Fibroblast of the conjunctiva (primary cell): ENCODE data around the gene SF3B3.
"Not testable (repeated sequence)": the region's sequence is repeated elsewhere in the genome, so short reads cannot be mapped to it uniquely, and the experiment has no call there.

Source experiments
- DNase-seq: peaks from one replicate; pipeline ENCODE4 v3.0.0-alpha.2; 2010; ENCODE audit warnings: low read depth

The SF3B3 gene

DNA sequence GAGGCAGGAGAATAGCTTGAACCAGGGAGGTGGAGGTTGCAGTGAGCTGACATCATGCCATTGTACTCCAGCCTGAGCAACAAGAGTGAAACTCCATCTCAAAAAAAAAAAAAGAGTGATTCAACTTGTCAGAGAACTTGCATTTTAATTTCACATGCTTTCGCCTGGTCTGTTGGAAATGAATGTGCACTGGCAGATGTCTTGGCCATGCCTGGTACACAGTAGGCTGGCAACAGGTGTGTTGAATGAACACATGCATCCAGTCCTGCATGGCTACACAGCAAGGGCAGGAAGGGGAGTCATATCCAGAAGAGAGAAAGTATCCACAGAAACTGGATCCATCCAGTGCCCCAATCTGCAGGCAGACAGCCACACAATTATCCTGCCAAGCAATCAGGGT lies 11.8 kb upstream of the SF3B3 start:
- no peak for DNase-seq

DNA sequence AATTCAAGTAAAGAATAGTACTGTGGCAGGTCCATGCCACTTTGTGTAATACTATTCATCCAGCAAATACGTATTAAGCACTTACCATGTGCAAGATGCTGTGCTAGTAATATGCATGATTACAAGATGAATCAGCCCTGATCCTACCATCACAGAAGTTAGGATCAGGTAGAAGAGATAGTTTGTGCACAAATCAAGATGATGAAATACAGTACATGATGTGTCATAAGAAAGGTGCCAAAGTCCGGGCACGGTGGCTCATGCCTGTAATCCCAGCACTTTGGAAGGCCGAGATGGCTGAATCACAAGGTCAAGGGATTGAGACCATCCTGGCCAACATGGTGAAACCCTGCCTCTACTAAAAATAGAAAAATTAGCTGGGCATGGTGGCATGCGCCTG lies 11.2 kb upstream of the SF3B3 start:
- no peak for DNase-seq

DNA sequence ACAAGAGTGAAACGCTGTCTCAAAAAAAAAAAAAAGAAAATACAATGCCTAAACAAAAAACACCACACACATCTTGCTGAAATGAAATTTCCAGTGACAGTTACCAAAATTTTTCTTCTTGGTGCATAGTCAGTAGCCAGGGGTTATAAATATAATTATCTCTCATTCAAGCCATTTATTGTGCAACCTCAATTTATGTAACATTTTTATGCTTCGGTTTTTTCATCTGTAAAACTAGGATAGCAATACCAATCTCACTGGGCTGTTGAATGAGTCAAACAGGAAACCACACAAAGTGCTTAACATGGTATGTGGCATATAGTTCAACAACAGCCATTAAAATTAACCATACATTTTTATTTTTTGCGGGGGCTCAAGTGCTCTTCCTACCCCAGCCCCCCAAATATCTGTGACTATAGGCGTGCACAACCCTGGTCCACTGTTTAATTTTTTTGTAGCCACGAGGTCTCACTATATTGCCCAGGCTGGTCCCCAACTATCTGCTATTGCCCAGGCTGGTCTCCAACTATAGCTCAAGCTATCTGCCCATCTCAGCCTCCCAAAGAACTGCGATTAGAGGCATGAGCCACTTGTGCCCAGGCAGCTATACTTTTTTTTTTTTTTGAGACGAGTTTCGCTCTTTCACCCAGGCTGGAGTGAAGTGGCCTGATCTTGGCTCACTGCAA lies 2.9 kb upstream of the SF3B3 start:
- no peak for DNase-seq

DNA sequence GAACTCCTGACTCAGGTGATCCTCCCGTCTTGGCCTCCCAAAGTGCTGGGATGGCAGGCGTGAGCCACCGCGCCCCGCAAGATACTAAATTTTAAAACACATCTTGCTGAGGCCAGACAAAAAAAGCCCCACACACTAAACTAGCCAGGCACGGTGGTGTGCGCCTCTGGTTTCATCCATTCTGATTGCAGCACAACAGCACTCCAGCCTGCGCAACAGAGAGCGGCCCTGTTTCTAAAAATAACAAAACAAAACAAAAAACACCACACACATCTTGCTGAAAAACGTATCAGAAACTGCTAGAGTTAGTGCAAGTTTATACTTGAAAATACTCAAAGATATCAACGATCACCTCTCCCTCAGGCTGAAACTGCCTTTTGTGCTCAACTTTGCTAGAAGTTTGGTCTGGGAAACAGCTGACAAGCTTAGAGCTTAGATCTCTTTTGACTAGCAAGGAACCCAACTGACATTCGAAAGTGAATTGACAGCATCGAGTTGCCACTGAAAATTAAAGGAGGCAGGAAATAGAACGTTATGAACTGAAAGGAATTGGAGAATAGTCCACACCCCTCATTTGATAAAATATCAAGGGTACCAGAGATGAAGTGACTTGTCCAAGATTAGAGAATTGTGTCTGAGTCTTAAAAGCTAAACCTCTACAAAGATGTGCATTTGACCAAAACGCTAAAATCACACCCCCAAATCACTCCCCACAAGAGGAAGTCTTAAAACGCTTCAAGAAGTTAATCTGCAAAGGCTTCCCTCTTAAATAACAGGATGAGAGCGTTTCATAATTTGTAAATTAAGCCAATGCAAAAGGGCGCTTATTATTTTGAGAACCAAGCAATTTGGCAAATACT lies 1.2 kb upstream of the SF3B3 start:
- no peak for DNase-seq

DNA sequence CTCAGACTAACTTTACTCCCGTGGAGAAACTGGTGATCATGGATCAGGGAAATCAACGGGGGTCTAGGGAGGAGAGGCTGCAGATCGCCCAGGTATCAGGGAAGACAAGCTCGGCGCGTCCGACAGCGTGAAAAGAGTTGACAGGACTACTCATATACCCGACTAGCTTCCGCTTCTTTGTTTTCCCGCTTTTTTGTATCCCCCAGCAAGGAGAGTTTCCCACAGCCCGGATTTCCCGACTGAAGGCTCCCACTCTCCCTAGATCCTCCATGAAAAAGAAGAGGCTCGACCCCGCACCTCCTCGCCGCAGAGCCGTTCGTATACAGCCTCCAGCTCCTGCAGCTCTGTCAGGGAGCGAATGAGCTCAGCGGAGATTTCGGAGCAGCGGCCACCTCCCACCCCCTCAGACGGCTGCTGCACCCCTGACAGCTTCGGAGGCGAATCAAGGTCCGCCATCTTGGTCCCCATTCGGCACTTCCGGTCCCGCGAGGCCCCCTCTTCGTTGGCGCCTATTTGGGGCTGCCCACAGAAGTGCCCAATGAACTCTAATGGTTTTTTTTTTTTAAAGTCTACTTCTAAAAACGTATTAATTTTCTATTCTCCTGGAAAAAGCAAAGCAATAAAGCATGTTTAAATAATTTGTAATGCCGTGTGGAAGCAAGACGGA lies 407 bp upstream of the SF3B3 start, which contains the start of gene COG4:
COG4 (minus strand) TSS at position 479 of the 667 bp plus-strand sequence; CDS start at position 468, 11 bp downstream.
- DNase-seq, result peak; percentile 57

DNA sequence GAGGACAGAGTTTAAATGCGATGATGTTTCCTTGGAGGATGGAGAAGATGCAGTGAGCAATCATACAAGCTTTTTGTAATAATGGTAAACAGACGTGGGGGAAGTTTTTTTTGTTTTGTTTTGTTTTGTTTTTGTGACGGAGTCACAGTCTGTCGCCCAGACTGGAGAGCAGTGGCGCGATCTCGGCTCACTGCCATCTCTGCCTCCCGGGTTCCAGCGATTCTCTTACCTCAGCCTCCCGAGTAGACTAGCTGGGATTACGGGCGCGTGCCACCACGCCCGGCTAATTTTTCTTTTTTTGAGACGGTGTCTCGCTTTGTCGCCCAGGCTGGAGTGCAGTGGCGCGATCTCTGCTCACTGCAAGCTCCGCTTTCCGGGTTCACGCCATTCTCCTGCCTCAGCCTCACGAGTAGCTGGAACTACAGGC lies 796 bp downstream of the SF3B3 start:
- not testable (repeated sequence) for DNase-seq

DNA sequence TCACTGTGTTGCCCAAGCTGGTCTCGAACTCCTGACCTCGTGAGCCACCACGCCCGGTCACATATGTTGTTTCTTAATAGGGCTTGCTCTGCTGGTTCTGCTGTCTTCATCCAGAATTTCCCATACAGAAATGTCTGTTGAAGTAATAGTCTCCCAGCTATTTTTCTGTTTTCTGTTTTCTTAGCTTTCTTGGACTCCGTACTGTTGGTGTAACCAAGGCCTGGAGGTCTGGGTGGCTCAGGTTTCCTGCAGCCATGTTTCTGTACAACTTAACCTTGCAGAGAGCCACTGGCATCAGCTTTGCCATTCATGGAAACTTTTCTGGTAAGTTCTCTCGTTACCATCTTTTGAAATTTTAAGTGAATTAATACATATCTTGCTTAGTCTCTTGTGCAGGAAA lies 2.8 kb downstream of the SF3B3 start:
- DNase-seq, result no peak

DNA sequence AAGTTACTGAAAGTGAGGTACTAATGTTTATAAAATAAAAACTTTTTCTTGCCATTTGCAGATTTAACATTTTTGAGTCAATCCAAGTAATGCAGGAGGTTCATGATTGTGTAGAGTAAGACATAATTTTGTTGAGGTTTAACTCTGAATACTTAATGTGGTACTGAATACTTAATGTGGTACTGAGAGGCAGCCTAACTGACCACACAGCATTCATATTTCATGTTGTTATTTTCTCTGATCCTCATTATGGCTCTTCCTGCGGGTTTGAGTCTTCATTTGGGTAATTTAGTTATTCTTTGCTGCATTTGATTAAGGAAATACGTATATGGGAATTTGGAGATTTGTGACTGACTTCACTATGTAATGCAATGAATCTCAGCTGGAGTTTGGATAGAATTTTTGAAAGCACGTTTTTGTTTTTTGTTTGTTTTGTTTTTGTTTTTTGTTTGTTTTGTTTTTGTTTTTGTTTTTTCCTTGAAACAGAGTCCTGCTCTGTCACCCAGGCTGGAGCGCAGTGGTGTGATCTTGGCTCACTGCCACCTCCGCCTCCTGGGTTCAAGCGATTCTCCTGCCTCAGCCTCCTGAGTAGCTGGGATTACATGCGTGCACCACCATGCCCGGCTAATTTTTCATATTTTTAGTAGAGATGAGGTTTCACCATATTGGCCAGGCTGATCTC lies 3.8 kb downstream of the SF3B3 start:
- no peak for DNase-seq

DNA sequence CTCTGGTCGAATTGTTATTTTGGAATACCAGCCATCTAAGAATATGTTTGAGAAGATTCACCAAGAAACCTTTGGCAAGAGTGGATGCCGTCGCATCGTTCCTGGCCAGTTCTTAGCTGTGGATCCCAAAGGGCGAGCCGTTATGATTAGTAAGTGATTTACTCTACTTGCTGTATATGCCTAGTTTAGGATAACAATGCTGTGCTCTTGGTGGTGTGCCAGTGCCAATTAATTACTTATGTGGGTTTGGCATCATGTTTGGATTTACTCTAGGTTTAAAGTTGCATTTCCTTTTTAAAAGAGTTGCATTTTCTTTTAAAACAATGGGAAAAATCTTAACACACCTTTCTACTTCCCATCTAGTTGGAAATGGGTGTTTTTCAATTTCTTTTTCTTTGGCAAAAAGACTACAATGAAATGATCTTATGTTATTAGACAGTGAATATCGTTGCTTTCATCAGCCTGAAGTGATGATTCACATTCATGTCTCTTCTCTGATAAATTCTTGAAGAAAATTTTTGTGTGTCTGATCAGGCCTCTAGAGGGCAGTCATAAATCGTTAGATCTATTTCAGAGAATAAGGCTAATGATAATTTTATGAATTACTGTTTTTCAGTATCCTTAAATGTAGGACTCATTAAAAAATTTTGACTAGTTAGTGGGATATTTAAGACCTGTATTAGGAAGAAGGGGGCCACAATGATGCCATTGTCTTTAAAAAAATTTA lies 5.6 kb downstream of the SF3B3 start:
- DNase-seq, result peak; percentile 49

DNA sequence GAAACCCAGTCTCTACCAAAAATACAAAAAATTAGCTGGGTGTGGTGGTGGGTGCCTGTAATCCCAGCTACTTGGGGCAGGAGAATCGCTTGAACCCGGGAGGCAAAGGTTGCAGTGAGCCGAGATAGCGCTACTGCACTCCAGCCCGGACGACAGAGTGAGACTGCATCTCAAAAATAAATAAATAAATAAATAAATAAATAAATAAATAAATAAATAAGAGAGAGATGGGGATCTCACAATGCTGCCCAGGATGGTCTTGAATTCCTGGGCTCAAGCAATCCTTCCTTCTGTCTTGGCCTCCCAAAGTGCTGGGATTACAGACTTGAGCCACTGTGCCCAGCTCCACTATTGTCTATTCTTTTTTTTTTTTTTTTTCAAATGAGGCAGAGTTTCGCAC lies 6.3 kb downstream of the SF3B3 start:
- DNase-seq, result not testable (repeated sequence)

DNA sequence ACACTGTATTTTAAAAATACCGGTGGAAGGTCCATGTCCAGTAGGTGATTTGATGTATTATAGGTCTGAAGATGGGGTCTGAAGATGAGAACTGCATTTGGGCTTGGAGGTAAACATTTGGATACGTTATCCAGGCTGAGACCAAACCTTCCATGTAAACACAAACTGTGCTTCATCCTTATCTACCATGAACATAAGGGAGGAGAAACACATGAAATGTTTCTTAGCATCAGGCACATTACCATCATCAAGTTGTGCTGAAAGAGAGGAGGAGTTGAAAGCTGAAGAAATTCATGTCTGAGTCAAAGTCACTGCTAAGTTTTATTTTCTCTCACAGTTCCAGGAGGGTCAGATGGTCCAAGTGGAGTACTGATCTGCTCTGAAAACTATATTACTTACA lies 11.4 kb downstream of the SF3B3 start:
- no peak for DNase-seq

DNA sequence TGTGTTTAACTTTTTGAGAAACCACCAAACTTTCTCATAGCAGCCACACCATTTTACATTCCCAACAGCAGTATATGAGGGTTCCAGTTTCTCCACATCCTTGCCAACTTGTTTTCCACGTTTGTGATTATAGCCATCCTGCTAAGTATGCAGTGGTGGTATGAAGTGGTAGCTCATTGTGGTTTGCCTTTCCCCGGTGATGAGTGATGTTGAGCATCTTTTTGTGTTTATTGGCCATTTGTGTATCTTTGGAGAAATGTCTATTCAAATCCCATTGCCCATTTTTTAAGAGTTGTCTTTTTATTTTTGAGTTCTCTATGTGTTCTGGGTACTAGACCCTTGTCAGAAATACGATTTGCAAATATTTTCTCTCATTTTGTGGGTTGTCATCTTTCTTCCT lies 17.4 kb downstream of the SF3B3 start:
- DNase-seq, result no peak

DNA sequence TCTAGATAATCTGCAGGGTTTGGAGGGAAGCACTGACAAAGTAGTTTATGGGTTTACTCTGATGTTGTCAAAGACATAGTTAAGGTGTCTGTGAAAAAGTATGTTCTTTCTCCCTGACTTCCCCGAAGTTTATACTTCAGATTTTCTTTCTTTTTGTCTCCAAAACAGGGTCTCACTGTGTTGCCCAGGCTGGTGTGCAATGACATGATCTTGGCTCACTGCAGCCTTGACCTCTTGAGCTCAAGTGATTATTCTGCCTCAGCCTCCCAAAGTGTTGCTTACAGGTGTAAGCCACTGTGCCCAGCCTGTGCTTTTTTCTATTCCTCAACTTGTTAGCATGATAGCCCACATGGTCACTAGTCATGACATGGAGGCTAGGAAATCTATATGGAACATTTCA lies 20.9 kb downstream of the SF3B3 start:
- DNase-seq, result no peak

DNA sequence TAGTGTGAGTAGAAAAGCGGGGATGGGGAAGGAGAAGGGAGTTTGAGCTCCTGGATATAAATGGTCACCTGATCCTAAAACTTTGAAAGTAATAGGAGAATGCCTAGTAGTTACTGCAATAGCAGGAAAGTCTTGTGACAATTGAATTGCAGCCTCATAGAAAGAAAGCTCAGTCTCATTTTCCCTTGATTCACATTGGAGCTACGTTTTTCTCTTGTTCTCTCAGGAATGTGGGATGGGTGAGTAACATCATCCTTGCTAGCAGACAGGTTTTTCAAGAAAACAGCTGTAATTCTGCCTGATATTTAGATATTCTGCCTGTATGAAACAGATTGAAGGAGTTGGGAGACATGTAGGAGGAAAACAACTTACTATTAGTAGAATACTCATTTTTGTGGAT lies 25.3 kb downstream of the SF3B3 start:
- DNase-seq, result no peak

DNA sequence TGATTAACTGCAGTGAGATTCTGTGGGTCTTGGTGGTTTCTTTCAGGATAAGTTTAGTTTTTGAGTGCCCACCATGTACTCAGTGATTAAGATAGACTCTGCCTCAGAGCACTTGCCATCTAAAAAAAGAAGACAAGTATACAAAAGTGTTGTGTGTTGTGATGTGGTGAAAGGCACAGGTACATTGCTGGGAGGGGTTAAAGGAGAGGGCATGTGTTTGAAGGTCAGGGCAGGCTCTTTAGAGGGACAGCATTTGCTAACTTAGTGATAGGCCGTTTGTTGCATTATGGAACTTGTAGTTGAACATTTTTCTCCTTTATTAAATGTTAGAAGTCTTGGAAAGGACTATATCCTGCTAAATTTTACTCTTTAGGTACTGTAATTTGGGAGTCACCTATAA lies 26.5 kb downstream of the SF3B3 start:
- no peak for DNase-seq

DNA sequence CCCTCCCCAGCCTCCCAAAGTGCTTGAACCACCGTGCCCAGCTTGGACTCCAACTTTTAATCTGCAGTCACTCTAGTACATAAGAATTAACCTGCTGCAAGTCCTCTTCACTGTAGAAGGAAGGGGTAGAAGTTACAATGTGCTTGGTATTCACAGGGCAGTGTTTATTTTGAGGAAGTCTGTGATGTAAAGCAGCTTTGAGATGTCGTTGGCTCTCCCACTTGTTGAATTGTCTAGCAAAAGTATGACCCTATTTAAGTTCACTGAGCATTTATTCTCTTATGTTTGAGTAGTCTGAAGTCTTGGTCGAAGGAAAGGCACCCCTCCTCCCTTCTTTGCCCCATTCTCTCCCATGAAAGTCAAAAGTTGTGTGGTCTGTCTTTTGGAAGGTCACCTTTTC lies 28.2 kb downstream of the SF3B3 start:
- DNase-seq, result no peak

DNA sequence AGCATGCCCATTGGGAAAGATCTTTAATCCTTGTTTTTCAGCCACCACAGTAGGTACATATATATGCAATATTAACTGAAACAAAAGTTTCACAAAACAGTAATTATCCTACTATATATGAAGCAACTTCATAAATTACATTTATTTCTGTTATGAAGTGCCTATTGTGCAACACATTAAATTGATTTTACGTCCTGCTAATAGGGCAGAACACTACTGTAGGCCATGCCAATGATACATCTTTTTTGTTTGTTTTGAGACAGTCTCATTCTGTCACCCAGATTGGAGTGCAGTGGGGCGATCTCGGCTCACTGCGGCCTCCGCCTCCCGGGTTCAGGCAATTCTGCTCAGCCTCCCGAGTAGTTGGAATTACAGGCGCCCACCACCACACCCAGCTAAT lies 29.1 kb downstream of the SF3B3 start:
- no peak for DNase-seq

DNA sequence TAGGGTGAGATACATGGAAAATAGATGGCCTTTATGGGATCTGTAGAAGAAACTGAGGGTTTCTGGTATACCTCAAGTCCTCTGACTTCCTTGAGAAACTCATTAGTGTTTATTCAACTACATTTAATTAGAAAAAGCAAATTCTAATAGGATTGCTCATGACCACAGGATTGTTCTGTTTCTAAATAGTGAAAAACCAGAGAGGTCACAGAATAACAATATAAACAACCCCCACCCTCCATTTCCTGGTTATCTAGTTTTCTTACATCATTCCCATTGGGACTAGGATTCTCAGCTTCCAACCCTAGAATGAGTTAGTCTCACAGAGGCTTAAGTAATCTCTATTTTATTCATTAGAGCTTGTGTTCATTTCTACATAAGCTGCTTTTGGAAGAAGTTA lies 30.0 kb downstream of the SF3B3 start:
- peak; percentile 65 for DNase-seq

DNA sequence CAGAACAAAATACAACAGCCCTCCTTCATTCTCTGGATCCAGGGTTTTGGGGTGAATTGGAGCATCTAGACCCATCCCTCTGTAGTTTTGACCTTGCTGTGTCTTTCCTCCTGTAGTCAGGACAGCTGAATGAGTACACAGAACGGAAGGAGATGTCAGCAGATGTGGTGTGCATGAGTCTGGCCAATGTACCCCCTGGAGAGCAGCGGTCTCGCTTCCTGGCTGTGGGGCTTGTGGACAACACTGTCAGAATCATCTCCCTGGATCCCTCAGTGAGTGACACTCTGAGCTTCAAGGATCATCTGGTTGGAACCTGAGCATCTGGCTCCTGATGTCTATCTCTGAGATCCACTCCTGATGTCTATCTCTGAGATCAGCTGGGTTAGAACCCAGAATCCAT lies 32.4 kb downstream of the SF3B3 start:
- no peak for DNase-seq

DNA sequence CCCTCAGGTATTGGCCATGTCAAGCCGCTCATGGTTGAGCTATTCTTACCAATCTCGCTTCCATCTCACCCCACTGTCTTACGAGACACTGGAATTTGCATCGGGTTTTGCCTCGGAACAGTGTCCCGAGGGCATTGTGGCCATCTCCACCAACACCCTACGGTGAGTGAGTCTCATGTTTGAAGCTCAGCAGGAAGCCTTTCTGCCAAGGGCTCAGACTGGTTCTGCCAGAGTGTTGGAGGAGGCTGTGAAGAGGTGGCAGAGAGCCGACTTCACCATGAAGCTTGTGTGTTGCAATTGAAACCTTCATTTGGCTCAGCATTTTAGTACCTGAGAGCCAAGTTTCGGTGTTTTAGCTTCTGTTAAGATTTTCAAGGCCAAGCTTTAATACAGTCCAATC lies 38.0 kb downstream of the SF3B3 start:
- DNase-seq, result no peak

DNA sequence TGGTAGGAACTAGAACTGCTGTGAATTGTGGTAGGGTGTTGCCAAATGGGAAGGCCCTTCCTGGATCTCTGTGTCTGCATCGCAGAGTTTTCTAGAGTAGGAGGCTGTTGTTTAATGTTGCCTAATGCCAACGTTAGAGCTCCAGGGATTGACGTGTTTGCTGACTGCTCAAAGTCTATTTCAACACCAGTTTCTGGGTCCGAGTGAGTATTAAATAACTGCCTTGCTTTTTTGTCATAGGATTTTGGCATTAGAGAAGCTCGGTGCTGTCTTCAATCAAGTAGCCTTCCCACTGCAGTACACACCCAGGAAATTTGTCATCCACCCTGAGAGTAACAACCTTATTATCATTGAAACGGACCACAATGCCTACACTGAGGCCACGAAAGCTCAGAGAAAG lies 40.0 kb downstream of the SF3B3 start:
- DNase-seq, result no peak

DNA sequence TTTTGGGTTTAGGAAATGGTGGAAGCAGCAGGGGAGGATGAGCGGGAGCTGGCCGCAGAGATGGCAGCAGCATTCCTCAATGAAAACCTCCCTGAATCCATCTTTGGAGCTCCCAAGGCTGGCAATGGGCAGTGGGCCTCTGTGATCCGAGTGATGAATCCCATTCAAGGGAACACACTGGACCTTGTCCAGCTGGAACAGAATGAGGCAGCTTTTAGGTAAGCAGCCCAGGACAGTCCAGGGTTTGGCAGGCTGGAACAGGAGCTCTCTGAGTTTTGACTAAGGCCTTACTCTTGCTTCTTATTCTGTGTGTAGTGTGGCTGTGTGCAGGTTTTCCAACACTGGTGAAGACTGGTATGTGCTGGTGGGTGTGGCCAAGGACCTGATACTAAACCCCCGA lies 41.4 kb downstream of the SF3B3 start:
- DNase-seq, result no peak
